GM21367 (cell line): ENCODE data around the gene CHRFAM7A.
"Not testable (repeated sequence)": the region's sequence is repeated elsewhere in the genome, so short reads cannot be mapped to it uniquely, and the experiment has no call there.

Experiments used
- ATAC-seq: cut with Tn5 transposase; IDR thresholded peaks from one replicate; pipeline ENCODE4 v1.9.1; 2021; ENCODE audit not compliant: unreplicated experiment

The CHRFAM7A gene

GRCh38 chr15:30392766-30393663 lies at the start of gene CHRFAM7A:
Gene CHRFAM7A (minus strand): TSS chr15:30393540. CDS start chr15:30383351, 10,189 bp downstream.
- not testable (repeated sequence) for ATAC-seq

GRCh38 chr15:30438348-30438747 lies 45.0 kb upstream of the CHRFAM7A start:
- not testable (repeated sequence) for ATAC-seq

- not testable (repeated sequence) for ATAC-seq
These were observed 42.5 kb upstream of the CHRFAM7A start for GRCh38 chr15:30435878-30436277.

GRCh38 chr15:30420723-30421122 lies 27.4 kb upstream of the CHRFAM7A start:
- not testable (repeated sequence) for ATAC-seq

- not testable (repeated sequence) for ATAC-seq
These were observed 20.8 kb upstream of the CHRFAM7A start, which contains the start of gene GOLGA8R for GRCh38 chr15:30414160-30414559. Gene GOLGA8R (minus strand): TSS chr15:30414260. CDS start chr15:30414162, 98 bp downstream.

GRCh38 chr15:30407636-30408035 lies 14.3 kb upstream of the CHRFAM7A start:
- ATAC-seq, result not testable (repeated sequence)

GRCh38 chr15:30398988-30399387 lies 5.6 kb upstream of the CHRFAM7A start:
- ATAC-seq, result not testable (repeated sequence)

GRCh38 chr15:30393664-30393991 lies 288 bp upstream of the CHRFAM7A start:
- not testable (repeated sequence) for ATAC-seq

- ATAC-seq, result not testable (repeated sequence)
These were observed 6.9 kb downstream of the CHRFAM7A start for GRCh38 chr15:30386318-30386887.

GRCh38 chr15:30377082-30377413 lies 16.3 kb downstream of the CHRFAM7A start:
- not testable (repeated sequence) for ATAC-seq

GRCh38 chr15:30376375-30377081 lies 16.8 kb downstream of the CHRFAM7A start:
- ATAC-seq, result not testable (repeated sequence)

- ATAC-seq, result not testable (repeated sequence)
These were observed 17.5 kb downstream of the CHRFAM7A start for GRCh38 chr15:30375872-30376271.

GRCh38 chr15:30374862-30375261 lies 18.5 kb downstream of the CHRFAM7A start:
- ATAC-seq, result not testable (repeated sequence)

GRCh38 chr15:30368271-30368670 lies 25.1 kb downstream of the CHRFAM7A start:
- not testable (repeated sequence) for ATAC-seq

- ATAC-seq, result not testable (repeated sequence)
These were observed 26.1 kb downstream of the CHRFAM7A start for GRCh38 chr15:30367246-30367645.

GRCh38 chr15:30361404-30361803 lies 31.9 kb downstream of the CHRFAM7A start:
- not testable (repeated sequence) for ATAC-seq

- ATAC-seq, result not testable (repeated sequence)
These were observed 32.4 kb downstream of the CHRFAM7A start for GRCh38 chr15:30360990-30361389.

- ATAC-seq, result not testable (repeated sequence)
These were observed 38.3 kb downstream of the CHRFAM7A start for GRCh38 chr15:30355043-30355442.

GRCh38 chr15:30349803-30350202 lies 43.5 kb downstream of the CHRFAM7A start:
- not testable (repeated sequence) for ATAC-seq

- not testable (repeated sequence) for ATAC-seq
These were observed 56.8 kb downstream of the CHRFAM7A start for GRCh38 chr15:30336584-30336983.

GRCh38 chr15:30334152-30334551 lies 59.2 kb downstream of the CHRFAM7A start:
- ATAC-seq, result not testable (repeated sequence)
